ENCODE results near the gene DUSP5. TPM values are rescaled to one million over a fixed set of nuclear protein-coding genes. Genes with fewer than 3 reads are reported as not detected.

Gene DUSP5
- total and polyA plus RNA-seq, 2 of the 8 experiments (the other 6 are each of a cell fraction or from before 2014, with no cell fraction given): 13.6 to 30.3 TPM

- H3K23me2 ChIP-seq (ENCODE audit: low read depth, low read length): no peaks in the 10 kb centered on the region
- H4K91ac ChIP-seq (replicated peaks; ENCODE audit: insufficient read length, low read length): no peak overlapping the region
- H4K8ac ChIP-seq (ENCODE audit: extremely low read depth, insufficient read depth, low read length): no peak overlapping the region
- FAIRE-seq (no peak), DNase-seq (ENCODE audit: low read depth in 1 of 2, low spot score in 2 of 2) (no peak)
- TF ChIP-seq KDM5A (IDR thresholded peaks at IDR 0.05; ENCODE audit: low read length): no peak
- TF ChIP-seq EP300 (IDR thresholded peaks at IDR 0.05; ENCODE audit: borderline replicate concordance in 1 of 2, low read depth in 2 of 2, low read length in 2 of 2): no peak
- no peak for TF ChIP-seq TBP (IDR thresholded peaks at IDR 0.05; ENCODE audit: low read depth, low read length)
- no peak for TF ChIP-seq SRF (IDR thresholded peaks at IDR 0.05; ENCODE audit: low read depth, low read length)
- TF ChIP-seq SP1 (IDR thresholded peaks at IDR 0.05; ENCODE audit: low read depth, low read length): no peak
- no peak for TF ChIP-seq MAFK (IDR thresholded peaks at IDR 0.05; ENCODE audit: low read depth, low read length)
- no peak for TF ChIP-seq FOSL1 (IDR thresholded peaks at IDR 0.05; ENCODE audit: insufficient read depth, low read depth, low read length)
- no peak for TF ChIP-seq SIX5 (IDR thresholded peaks at IDR 0.05; ENCODE audit: low read depth, low read length)
- no peak for TF ChIP-seq SIRT6 (IDR thresholded peaks at IDR 0.05; ENCODE audit: low read length)
- TF ChIP-seq NRF1 (IDR thresholded peaks at IDR 0.05; ENCODE audit: low read depth, low read length): no peak
- TF ChIP-seq POU5F1 (IDR thresholded peaks at IDR 0.05; ENCODE audit: low read depth, low read length): no peak
- no peak overlapping the region for H3K4me3 ChIP-seq (ENCODE audit: extremely low read depth in 1 of 4, insufficient read depth in 2 of 4, low read depth in 3 of 4, low read length in 4 of 4)
- no peak overlapping the region for H3K4me2 ChIP-seq (ENCODE audit: insufficient read depth in 1 of 2, low read depth in 2 of 2, low read length in 2 of 2)
- no peak overlapping the region for H2BK12ac ChIP-seq (ENCODE audit: low read depth, low read length)
- H3K79me2 ChIP-seq (ENCODE audit: control insufficient read depth in 1 of 2, insufficient read depth in 2 of 2, low read length in 2 of 2): no peaks in the 10 kb centered on the region
- H3K36me3 ChIP-seq (ENCODE audit: control insufficient read depth in 2 of 4, insufficient read depth in 4 of 4, low read length in 3 of 4): no peaks in the 10 kb centered on the region
- H2BK15ac ChIP-seq (ENCODE audit: low read length): no peak overlapping the region
- CTCF ChIA-PET (ENCODE audit: partially characterized antibody): interaction anchor here (0.7 to 1.8 kb wide), 4 partner anchors 8 to 102 kb away, joined by 3 to 5 read pairs (median 4); no protein-coding TSS in a partner anchor
- H3K27me3 ChIP-seq (replicated peaks in 1 of 4; ENCODE audit: control insufficient read depth in 3 of 4, extremely low read depth in 1 of 4, insufficient read depth in 3 of 4, low read length in 3 of 4): no peaks in the 10 kb centered on the region
- no peak overlapping the region for H3K18ac ChIP-seq (ENCODE audit: extremely low read depth, low read length)
- no peak overlapping the region for H3K27ac ChIP-seq (ENCODE audit: low read depth, low read length)
- no peak overlapping the region for H3K4ac ChIP-seq (replicated peaks; ENCODE audit: insufficient read length, low read depth, low read length)
- no peak overlapping the region for H4K5ac ChIP-seq (ENCODE audit: insufficient read length, low read depth, low read length)
- WGBS, 2 experiments (ENCODE audit: extremely low coverage in 1 of 2, insufficient coverage in 1 of 2, insufficient read length in 1 of 2, insufficient replicate concordance in 2 of 2, low coverage in 1 of 2, low lambda C conversion rate in 2 of 2, missing lambda C conversion rate in 1 of 2): 100% methylated on average over 1 of the region's 1 CpG; no CpG with 5 or more reads in 1 of the 2 experiments
- 0 out of 7 replicates have a peak, but pooled peaks cover 0 to 2% (median 0%) of the 10 kb centered on the region in 4 experiments for H3K4me1 ChIP-seq (replicated peaks in 1 of 4; ENCODE audit: control insufficient read depth in 3 of 4, insufficient read depth in 4 of 4, low read length in 3 of 4)
- no peaks in the 10 kb centered on the region for H4K20me1 ChIP-seq (replicated peaks in 1 of 2; ENCODE audit: control insufficient read depth in 1 of 2, insufficient read depth in 2 of 2, low read length in 2 of 2)
- no peak overlapping the region for H2AFZ ChIP-seq (ENCODE audit: low read length)
- no peak overlapping the region for H3K56ac ChIP-seq (replicated peaks; ENCODE audit: insufficient read length, low read depth, low read length)
- POLR2A ChIA-PET (ENCODE audit: partially characterized antibody): no interaction called here
- no peaks in the 10 kb centered on the region for H3K9me3 ChIP-seq (ENCODE audit: insufficient read depth in 2 of 2, low read depth in 1 of 2, low read length in 1 of 2)
- no peak overlapping the region for H3K23ac ChIP-seq (ENCODE audit: insufficient read length)
- H3K79me1 ChIP-seq (ENCODE audit: low read depth, low read length): no peaks in the 10 kb centered on the region
- H2AK5ac ChIP-seq (ENCODE audit: low read depth, low read length): no peak overlapping the region
- no peak overlapping the region for H3K14ac ChIP-seq (ENCODE audit: insufficient read length)
- H2BK5ac ChIP-seq (ENCODE audit: low read depth, low read length): no peak overlapping the region
- H2BK120ac ChIP-seq (replicated peaks; ENCODE audit: low read depth, low read length): no peak overlapping the region
- no peak overlapping the region for H2BK20ac ChIP-seq (ENCODE audit: low read length)
- no peak overlapping the region for H3K9ac ChIP-seq (replicated peaks in 1 of 4; ENCODE audit: extremely low read depth in 1 of 4, low read depth in 3 of 4, low read length in 3 of 4)
These were observed 41.7 kb upstream of the DUSP5 start for GRCh38 chr10:110456046-110456445.
